HG03103 (cell line): ENCODE data around the gene AKAP13.

Experiments
- ATAC-seq: cut with Tn5 transposase; IDR thresholded peaks from one replicate; pipeline ENCODE4 v1.9.1; 2021; ENCODE audit warnings: low read depth; ENCODE audit not compliant: unreplicated experiment

AKAP13 gene

GRCh38 chr15:85381850-85382751 lies 1.7 kb downstream of the AKAP13 start:
- no peak for ATAC-seq

- no peak for ATAC-seq
These were observed 2.5 kb downstream of the AKAP13 start for GRCh38 chr15:85382942-85383341.

- no peak for ATAC-seq
These were observed 3.2 kb downstream of the AKAP13 start for GRCh38 chr15:85383470-85384148.

- no peak for ATAC-seq
These were observed 5.9 kb downstream of the AKAP13 start for GRCh38 chr15:85386261-85386660.

- ATAC-seq: no peak
These were observed 8.3 kb downstream of the AKAP13 start for GRCh38 chr15:85388566-85389305.

- ATAC-seq: no peak
These were observed 8.9 kb downstream of the AKAP13 start for GRCh38 chr15:85389306-85389650.

GRCh38 chr15:85389772-85390171 lies 9.4 kb downstream of the AKAP13 start:
- no peak for ATAC-seq

GRCh38 chr15:85393210-85393609 lies 12.8 kb downstream of the AKAP13 start:
- no peak for ATAC-seq

GRCh38 chr15:85394554-85395333 lies 14.3 kb downstream of the AKAP13 start:
- no peak for ATAC-seq

GRCh38 chr15:85396554-85396953 lies 16.2 kb downstream of the AKAP13 start:
- ATAC-seq: no peak

GRCh38 chr15:85397151-85397550 lies 16.7 kb downstream of the AKAP13 start:
- no peak for ATAC-seq

GRCh38 chr15:85397926-85398325 lies 17.5 kb downstream of the AKAP13 start:
- ATAC-seq: no peak

GRCh38 chr15:85398822-85399221 lies 18.4 kb downstream of the AKAP13 start:
- ATAC-seq: no peak

- ATAC-seq: no peak
These were observed 19.2 kb downstream of the AKAP13 start for GRCh38 chr15:85399627-85400026.

- ATAC-seq: no peak
These were observed 20.2 kb downstream of the AKAP13 start for GRCh38 chr15:85400606-85401005.

- ATAC-seq: peak; percentile 51
These were observed 20.8 kb downstream of the AKAP13 start for GRCh38 chr15:85401108-85401774.

GRCh38 chr15:85402195-85402881 lies 21.9 kb downstream of the AKAP13 start:
- no peak for ATAC-seq

- ATAC-seq: no peak
These were observed 23.3 kb downstream of the AKAP13 start for GRCh38 chr15:85403745-85404144.

- no peak for ATAC-seq
These were observed 23.9 kb downstream of the AKAP13 start for GRCh38 chr15:85404176-85404917.
